GM23338 (cell line): ENCODE data around the gene TSPO2. TPM values are rescaled to one million over a fixed set of nuclear protein-coding genes. Genes with fewer than 3 reads are reported as not detected.

Source experiments
- ATAC-seq: fragments of 200-7000 bp; cut with Tn5 transposase; 3 replicates; pipeline ENCODE4 v1.9.1; 2020
- DNase-seq: peaks from one replicate; pipeline ENCODE4 v3.0.0-alpha.2; 2015; ENCODE audit warnings: low spot score
- H2AFZ ChIP-seq: fragments of 200-600 bp; sonication (generic); 2 replicates; pipeline ENCODE4 v1.8.0; 2016; ENCODE audit warnings: antibody characterized with exemption, mild to moderate bottlenecking, moderate library complexity
- H3F3A ChIP-seq: fragments of 200-600 bp; sonication (generic); replicated peaks from 2 replicates; pipeline ENCODE4 v1.8.0; 2017; ENCODE audit warnings: antibody characterized with exemption, mixed run types, low read depth
- H3K27ac ChIP-seq: fragments of 200-600 bp; sonication (generic); 2 replicates; pipeline ENCODE4 v1.6.1; 2016; ENCODE audit warnings: low read depth
- H3K27me3 ChIP-seq: fragments of 200-600 bp; sonication (generic); 2 replicates; pipeline ENCODE4 v1.8.0; 2016; ENCODE audit warnings: mild to moderate bottlenecking, mixed run types, moderate library complexity; ENCODE audit not compliant: insufficient read depth
- H3K36me3 ChIP-seq: fragments of 200-600 bp; sonication (generic); 2 replicates; pipeline ENCODE4 v1.8.0; 2016; ENCODE audit warnings: mild to moderate bottlenecking; ENCODE audit not compliant: insufficient read depth
- H3K4me1 ChIP-seq: fragments of 200-600 bp; sonication (generic); 2 replicates; pipeline ENCODE4 v1.8.0; 2016; ENCODE audit warnings: mild to moderate bottlenecking, moderate library complexity; ENCODE audit not compliant: insufficient read depth
- H3K4me2 ChIP-seq: fragments of 200-600 bp; sonication (generic); 2 replicates; pipeline ENCODE4 v1.7.1; 2017; ENCODE audit warnings: mixed run types
- H3K4me3 ChIP-seq: fragments of 200-600 bp; sonication (generic); 2 replicates; pipeline ENCODE4 v1.6.1; 2016; ENCODE audit warnings: mixed run types
- H3K79me2 ChIP-seq: fragments of 200-600 bp; sonication (generic); replicated peaks from 2 replicates; pipeline ENCODE4 v1.8.0; 2017; ENCODE audit warnings: mild to moderate bottlenecking; ENCODE audit not compliant: insufficient read depth
- H3K9me2 ChIP-seq: fragments of 200-600 bp; sonication (generic); 2 replicates; pipeline ENCODE4 v1.8.0; 2017; ENCODE audit not compliant: insufficient read depth
- H4K20me1 ChIP-seq: fragments of 200-600 bp; sonication (generic); replicated peaks from 2 replicates; pipeline ENCODE4 v1.8.0; 2017; ENCODE audit warnings: mild to moderate bottlenecking; ENCODE audit not compliant: insufficient read depth
- H3K27ac Mint-ChIP-seq: 2 replicates; pipeline ENCODE4 v1.8.0; 2020; ENCODE audit warnings: inconsistent platforms, mild to moderate bottlenecking, moderate library complexity, mixed read lengths
- H3K27me3 Mint-ChIP-seq: 3 replicates; pipeline ENCODE4 v1.8.0; 2022; ENCODE audit warnings: low read depth, mild to moderate bottlenecking, moderate library complexity, mixed read lengths, inconsistent platforms; ENCODE audit not compliant: insufficient read depth, poor library complexity
- H3K36me3 Mint-ChIP-seq: 3 replicates; pipeline ENCODE4 v1.8.0; 2021; ENCODE audit warnings: low read depth, mild to moderate bottlenecking, inconsistent platforms, moderate library complexity, mixed read lengths
- H3K4me1 Mint-ChIP-seq: 3 replicates; pipeline ENCODE4 v1.8.0; 2020; ENCODE audit warnings: mild to moderate bottlenecking, inconsistent platforms, mixed read lengths
- H3K4me3 Mint-ChIP-seq: 3 replicates; pipeline ENCODE4 v1.8.0; 2021; ENCODE audit warnings: moderate library complexity, mild to moderate bottlenecking, inconsistent platforms, mixed read lengths
- H3K9me3 Mint-ChIP-seq: 3 replicates; pipeline ENCODE4 v1.8.0; 2020; ENCODE audit warnings: moderate library complexity, mild to moderate bottlenecking, inconsistent platforms, mixed read lengths
- polyA plus RNA-seq: library from polyadenylated mRNA; unstranded; fragments of >200 nt; fragmentation: Nextera tagmentation; extraction: Ambion mirVana; gene quantifications from 2 replicates; pipeline ENCODE4 v1.2.1, GENCODE V29; 2016
- total RNA-seq: library from RNA; depleted of rRNA; stranded (reverse); fragments of >200 nt; shearing (Covaris generic); gene quantifications from 2 replicates; pipeline ENCODE4 v1.2.3, GENCODE V29; 2014; rRNA removed
- TF ChIP-seq, protein P1 (sequence below): fragments of 250-450 bp; sonication (Bioruptor Pico); IDR thresholded peaks from 2 replicates; pipeline ENCODE4 v1.5.0; 2020; ENCODE audit warnings: mild to moderate bottlenecking, moderate library complexity
- TF ChIP-seq, protein P2 (sequence below), 2 experiments: fragments of 200-600 bp in 1 of 2; sonication (generic) in 1 of 2; conservative IDR thresholded peaks; 2 replicates each; pipeline versions ENCODE4 v1.5.1 to v1.6.1; 2016 to 2017; ENCODE audit warnings: antibody characterized with exemption in 2 of 2, low read depth in 2 of 2, mild to moderate bottlenecking in 2 of 2, moderate library complexity in 1 of 2

TSPO2 gene
- total and polyA plus RNA-seq, 2 experiments from 2014 or later, result 0.31 TPM; not detected in 1

DNA sequence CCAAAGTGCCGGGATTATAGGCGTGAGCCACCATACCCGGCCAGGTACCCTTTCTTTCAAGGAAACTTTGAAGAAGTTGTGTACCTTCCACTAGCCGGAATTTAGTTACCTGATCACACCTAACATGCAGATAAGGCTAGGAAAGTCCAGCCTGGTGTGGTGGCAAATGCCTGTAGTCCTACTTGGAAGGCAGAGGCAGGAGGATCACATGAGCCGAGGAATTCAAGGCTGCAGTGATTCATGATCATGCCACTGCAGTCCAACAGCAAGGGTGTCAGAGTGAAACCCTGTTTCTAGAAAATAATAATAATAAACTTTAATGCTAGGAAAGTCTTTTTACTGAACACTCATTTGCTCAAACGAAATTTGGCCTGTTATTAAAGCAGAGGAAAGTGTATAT lies 51.5 kb downstream of the TSPO2 start:
- TF ChIP-seq, protein P1, sequence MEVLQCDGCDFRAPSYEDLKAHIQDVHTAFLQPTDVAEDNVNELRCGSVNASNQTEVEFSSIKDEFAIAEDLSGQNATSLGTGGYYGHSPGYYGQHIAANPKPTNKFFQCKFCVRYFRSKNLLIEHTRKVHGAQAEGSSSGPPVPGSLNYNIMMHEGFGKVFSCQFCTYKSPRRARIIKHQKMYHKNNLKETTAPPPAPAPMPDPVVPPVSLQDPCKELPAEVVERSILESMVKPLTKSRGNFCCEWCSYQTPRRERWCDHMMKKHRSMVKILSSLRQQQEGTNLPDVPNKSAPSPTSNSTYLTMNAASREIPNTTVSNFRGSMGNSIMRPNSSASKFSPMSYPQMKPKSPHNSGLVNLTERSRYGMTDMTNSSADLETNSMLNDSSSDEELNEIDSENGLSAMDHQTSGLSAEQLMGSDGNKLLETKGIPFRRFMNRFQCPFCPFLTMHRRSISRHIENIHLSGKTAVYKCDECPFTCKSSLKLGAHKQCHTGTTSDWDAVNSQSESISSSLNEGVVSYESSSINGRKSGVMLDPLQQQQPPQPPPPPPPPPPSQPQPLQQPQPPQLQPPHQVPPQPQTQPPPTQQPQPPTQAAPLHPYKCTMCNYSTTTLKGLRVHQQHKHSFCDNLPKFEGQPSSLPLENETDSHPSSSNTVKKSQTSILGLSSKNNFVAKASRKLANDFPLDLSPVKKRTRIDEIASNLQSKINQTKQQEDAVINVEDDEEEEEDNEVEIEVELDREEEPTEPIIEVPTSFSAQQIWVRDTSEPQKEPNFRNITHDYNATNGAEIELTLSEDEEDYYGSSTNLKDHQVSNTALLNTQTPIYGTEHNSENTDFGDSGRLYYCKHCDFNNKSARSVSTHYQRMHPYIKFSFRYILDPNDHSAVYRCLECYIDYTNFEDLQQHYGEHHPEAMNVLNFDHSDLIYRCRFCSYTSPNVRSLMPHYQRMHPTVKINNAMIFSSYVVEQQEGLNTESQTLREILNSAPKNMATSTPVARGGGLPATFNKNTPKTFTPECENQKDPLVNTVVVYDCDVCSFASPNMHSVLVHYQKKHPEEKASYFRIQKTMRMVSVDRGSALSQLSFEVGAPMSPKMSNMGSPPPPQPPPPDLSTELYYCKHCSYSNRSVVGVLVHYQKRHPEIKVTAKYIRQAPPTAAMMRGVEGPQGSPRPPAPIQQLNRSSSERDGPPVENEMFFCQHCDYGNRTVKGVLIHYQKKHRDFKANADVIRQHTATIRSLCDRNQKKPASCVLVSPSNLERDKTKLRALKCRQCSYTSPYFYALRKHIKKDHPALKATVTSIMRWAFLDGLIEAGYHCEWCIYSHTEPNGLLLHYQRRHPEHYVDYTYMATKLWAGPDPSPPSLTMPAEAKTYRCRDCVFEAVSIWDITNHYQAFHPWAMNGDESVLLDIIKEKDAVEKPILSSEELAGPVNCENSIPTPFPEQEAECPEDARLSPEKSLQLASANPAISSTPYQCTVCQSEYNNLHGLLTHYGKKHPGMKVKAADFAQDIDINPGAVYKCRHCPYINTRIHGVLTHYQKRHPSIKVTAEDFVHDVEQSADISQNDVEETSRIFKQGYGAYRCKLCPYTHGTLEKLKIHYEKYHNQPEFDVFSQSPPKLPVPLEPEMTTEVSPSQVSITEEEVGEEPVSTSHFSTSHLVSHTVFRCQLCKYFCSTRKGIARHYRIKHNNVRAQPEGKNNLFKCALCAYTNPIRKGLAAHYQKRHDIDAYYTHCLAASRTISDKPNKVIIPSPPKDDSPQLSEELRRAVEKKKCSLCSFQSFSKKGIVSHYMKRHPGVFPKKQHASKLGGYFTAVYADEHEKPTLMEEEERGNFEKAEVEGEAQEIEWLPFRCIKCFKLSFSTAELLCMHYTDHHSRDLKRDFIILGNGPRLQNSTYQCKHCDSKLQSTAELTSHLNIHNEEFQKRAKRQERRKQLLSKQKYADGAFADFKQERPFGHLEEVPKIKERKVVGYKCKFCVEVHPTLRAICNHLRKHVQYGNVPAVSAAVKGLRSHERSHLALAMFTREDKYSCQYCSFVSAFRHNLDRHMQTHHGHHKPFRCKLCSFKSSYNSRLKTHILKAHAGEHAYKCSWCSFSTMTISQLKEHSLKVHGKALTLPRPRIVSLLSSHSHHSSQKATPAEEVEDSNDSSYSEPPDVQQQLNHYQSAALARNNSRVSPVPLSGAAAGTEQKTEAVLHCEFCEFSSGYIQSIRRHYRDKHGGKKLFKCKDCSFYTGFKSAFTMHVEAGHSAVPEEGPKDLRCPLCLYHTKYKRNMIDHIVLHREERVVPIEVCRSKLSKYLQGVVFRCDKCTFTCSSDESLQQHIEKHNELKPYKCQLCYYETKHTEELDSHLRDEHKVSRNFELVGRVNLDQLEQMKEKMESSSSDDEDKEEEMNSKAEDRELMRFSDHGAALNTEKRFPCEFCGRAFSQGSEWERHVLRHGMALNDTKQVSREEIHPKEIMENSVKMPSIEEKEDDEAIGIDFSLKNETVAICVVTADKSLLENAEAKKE, result no peak
- TF ChIP-seq, protein P2, sequence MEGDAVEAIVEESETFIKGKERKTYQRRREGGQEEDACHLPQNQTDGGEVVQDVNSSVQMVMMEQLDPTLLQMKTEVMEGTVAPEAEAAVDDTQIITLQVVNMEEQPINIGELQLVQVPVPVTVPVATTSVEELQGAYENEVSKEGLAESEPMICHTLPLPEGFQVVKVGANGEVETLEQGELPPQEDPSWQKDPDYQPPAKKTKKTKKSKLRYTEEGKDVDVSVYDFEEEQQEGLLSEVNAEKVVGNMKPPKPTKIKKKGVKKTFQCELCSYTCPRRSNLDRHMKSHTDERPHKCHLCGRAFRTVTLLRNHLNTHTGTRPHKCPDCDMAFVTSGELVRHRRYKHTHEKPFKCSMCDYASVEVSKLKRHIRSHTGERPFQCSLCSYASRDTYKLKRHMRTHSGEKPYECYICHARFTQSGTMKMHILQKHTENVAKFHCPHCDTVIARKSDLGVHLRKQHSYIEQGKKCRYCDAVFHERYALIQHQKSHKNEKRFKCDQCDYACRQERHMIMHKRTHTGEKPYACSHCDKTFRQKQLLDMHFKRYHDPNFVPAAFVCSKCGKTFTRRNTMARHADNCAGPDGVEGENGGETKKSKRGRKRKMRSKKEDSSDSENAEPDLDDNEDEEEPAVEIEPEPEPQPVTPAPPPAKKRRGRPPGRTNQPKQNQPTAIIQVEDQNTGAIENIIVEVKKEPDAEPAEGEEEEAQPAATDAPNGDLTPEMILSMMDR (conservative IDR thresholded peaks at IDR 0.05; ENCODE audit: low read depth in 2 of 2), result no peak
- DNase-seq (no peak), ATAC-seq (no peak)
- Histone ChIP-seq H3K9me2 (no peaks in the 10 kb centered on the region), H2AFZ (no peak overlapping the region), H3F3A (peaks cover 4% of the 10 kb centered on the region; the same call in 1 of the 2 replicates), H3K4me2 (no peak overlapping the region), H3K4me3 (no peak overlapping the region), H3K36me3 (peaks cover 93% of the 10 kb centered on the region), H3K4me1 (no peaks in the 10 kb centered on the region), H4K20me1 (peaks cover 27% of the 10 kb centered on the region), H3K27ac (no peak overlapping the region), H3K27me3 (no peaks in the 10 kb centered on the region), H3K79me2 (no peaks in the 10 kb centered on the region; the same call in 1 of the 2 replicates)
- no peaks in the 10 kb centered on the region for H3K4me1 Mint-ChIP-seq
- no peak overlapping the region for H3K4me3 Mint-ChIP-seq
- peaks cover 94% of the 10 kb centered on the region for H3K36me3 Mint-ChIP-seq
- H3K27me3 Mint-ChIP-seq, result no peaks in the 10 kb centered on the region
- no peaks in the 10 kb centered on the region for H3K9me3 Mint-ChIP-seq
- no peak overlapping the region for H3K27ac Mint-ChIP-seq

Other genes with a start within 250 kb of the TSPO2 start
- 1.2 and 2.4 TPM in 2 replicates for gene UNC5CL, start 3.2 kb upstream of the TSPO2 start, total RNA-seq
- gene UNC5CL, start 3.2 kb upstream of the TSPO2 start, polyA plus RNA-seq, result 0.57 and 0.87 TPM in 2 replicates
- gene APOBEC2, start 10.7 kb downstream of the TSPO2 start, total RNA-seq, result not detected in 2 replicates
- gene APOBEC2, start 10.7 kb downstream of the TSPO2 start, polyA plus RNA-seq, result 0.77 and 2.4 TPM in 2 replicates
- 25.9 and 33.1 TPM in 2 replicates for gene OARD1, start 29.9 kb downstream of the TSPO2 start, total RNA-seq
- gene OARD1, start 29.9 kb downstream of the TSPO2 start, polyA plus RNA-seq, result 49.9 and 60.8 TPM in 2 replicates
- 35.7 and 39.1 TPM in 2 replicates for gene NFYA, start 30.5 kb downstream of the TSPO2 start, total RNA-seq
- 10.2 and 10.8 TPM in 2 replicates for gene NFYA, start 30.5 kb downstream of the TSPO2 start, polyA plus RNA-seq
- not detected in 2 replicates for gene TREML1, start 111.9 kb downstream of the TSPO2 start, total RNA-seq
- not detected in 2 replicates for gene TREML1, start 111.9 kb downstream of the TSPO2 start, polyA plus RNA-seq
- not detected in 2 replicates for gene TREM2, start 120.6 kb downstream of the TSPO2 start, total RNA-seq
- not detected in 2 replicates for gene TREM2, start 120.6 kb downstream of the TSPO2 start, polyA plus RNA-seq
- 0.07 TPM in 1 of 2 replicates, not detected in the other for gene TREML2, start 158.7 kb downstream of the TSPO2 start, total RNA-seq
- 0.19 TPM in 1 of 2 replicates, not detected in the other for gene TREML2, start 158.7 kb downstream of the TSPO2 start, polyA plus RNA-seq
- gene TREML4, start 185.9 kb downstream of the TSPO2 start, total RNA-seq, result not detected in 2 replicates
- gene TREML4, start 185.9 kb downstream of the TSPO2 start, polyA plus RNA-seq, result not detected in 2 replicates
- not detected in 2 replicates for gene TREM1, start 244.2 kb downstream of the TSPO2 start, total RNA-seq
- gene TREM1, start 244.2 kb downstream of the TSPO2 start, polyA plus RNA-seq, result not detected in 2 replicates